Upper lobe of left lung (tissue), 6 donors: Measurements from ENCODE around the gene DOCK10. TPM values are rescaled to one million over a fixed set of nuclear protein-coding genes. Genes with fewer than 3 reads are reported as not detected.

Source experiments
- ATAC-seq, 2 donors: fragments of 200-7000 bp; cut with Tn5 transposase; one replicate each; pipeline ENCODE4 v1.9.1; 2022; ENCODE audit warnings: mild to moderate bottlenecking in 2 of 2, moderate library complexity in 2 of 2; ENCODE audit not compliant: low FRiP score in 2 of 2
- DNase-seq, 2 donors: peaks; one replicate each; pipeline ENCODE4 v3.0.0-alpha.2; 2019 to 2020
- H3K27ac ChIP-seq, 4 donors: fragments of 200-600 bp; sonication (generic); one replicate each; pipeline ENCODE4 v1.5.1; 2016 to 2019
- H3K27me3 ChIP-seq, 4 donors: fragments of 200-600 bp; sonication (generic); one replicate each; pipeline ENCODE4 v1.5.1; 2017 to 2019
- H3K36me3 ChIP-seq, 4 donors: fragments of 200-600 bp; sonication (generic); one replicate each; pipeline ENCODE4 v1.5.1; 2016 to 2019
- H3K4me1 ChIP-seq, 4 donors: fragments of 200-600 bp; sonication (generic); one replicate each; pipeline ENCODE4 v1.5.1; 2018 to 2019
- H3K4me3 ChIP-seq, 4 donors: fragments of 200-600 bp; sonication (generic); one replicate each; pipeline ENCODE4 v1.5.1; 2017 to 2019; ENCODE audit warnings: mild to moderate bottlenecking in 2 of 4, moderate library complexity in 1 of 4
- H3K9me3 ChIP-seq, 4 donors: fragments of 200-600 bp; sonication (generic); one replicate each; pipeline ENCODE4 v1.5.1; 2018 to 2019
- CTCF ChIP-seq, 6 experiments: fragments of 450-650 bp in 4 of 6; fragments of 200-600 bp in 2 of 6; sonication (generic) in 2 of 6; IDR thresholded peaks; one replicate each; pipeline ENCODE4 v1.5.1; 2016 to 2019; ENCODE audit warnings: antibody characterized with exemption in 6 of 6
- EP300 ChIP-seq, 4 donors: sonication (generic); formaldehyde crosslinking; IDR thresholded peaks; one replicate each; pipeline ENCODE4 v1.5.1; 2017; ENCODE audit warnings: antibody characterized with exemption in 4 of 4, control low read depth in 2 of 4
- POLR2A ChIP-seq, 4 donors: fragments of 450-650 bp; IDR thresholded peaks; one replicate each; pipeline ENCODE4 v1.5.1; 2016 to 2017; ENCODE audit warnings: antibody characterized with exemption in 4 of 4, mild to moderate bottlenecking in 2 of 4
- POLR2AphosphoS5 ChIP-seq, 2 donors: sonication (generic); formaldehyde crosslinking; IDR thresholded peaks; one replicate each; pipeline ENCODE4 v1.5.1; 2017; ENCODE audit warnings: antibody characterized with exemption in 2 of 2
- WGBS, 2 donors: methylation state at CpG; one replicate each; pipeline ENCODE4 v1.1.5; 2017 to 2018; 5-methylcytosine and 5-hydroxymethylcytosine counted together
- total RNA-seq, 6 donors: library from RNA; depleted of rRNA in 4 of 6; stranded (reverse); fragments of >200 nt in 4 of 6; gene quantifications; one replicate each; pipeline versions ENCODE4 v1.1.0 to v1.2.1, GENCODE V29; 2016 to 2021
- donor health status: DM: no; HTN: no; CAD: no; lungs with moderate emphysema.
- donor health status: DM: no; HTN: yes; CAD: no; lungs with severe emphysema.

DOCK10 gene
- total RNA-seq, 6 donors from 2014 or later, result 17.6 to 127 (median 39.9) TPM

DNA sequence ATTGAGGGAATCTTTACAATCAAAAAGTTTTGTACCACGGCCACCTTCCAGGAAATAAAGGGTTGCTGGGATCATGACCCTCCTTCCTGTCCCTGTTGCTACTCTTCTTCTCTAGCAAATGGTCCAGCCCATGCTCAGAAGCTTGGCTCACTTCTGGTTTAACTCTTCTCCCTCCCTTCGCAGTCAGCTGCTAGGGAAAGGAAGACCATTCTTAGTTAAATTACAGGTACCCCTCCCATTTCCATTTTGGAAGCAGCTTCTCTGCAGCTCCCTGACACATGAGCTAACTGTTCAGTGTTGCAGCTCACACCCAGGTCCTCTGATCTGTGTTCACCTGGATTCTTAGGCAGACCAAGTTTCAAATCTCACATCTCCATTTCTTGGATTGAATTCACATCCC is 100.3 kb downstream of the DOCK10 start:
- no peaks in the 10 kb centered on the region for H3K27me3 ChIP-seq
- DNase-seq (no peak), ATAC-seq (no peak)
- 75 to 80% methylated on average over 2 of the region's 2 CpGs for WGBS, 2 donors
- no peak overlapping the region for H3K27ac ChIP-seq
- peaks cover 0 to 4% (median 0%) of the 10 kb centered on the region in 4 donors for H3K4me1 ChIP-seq
- no peaks in the 10 kb centered on the region for H3K9me3 ChIP-seq
- H3K36me3 ChIP-seq, result no peaks in the 10 kb centered on the region
- no peak for TF ChIP-seq POLR2A (IDR thresholded peaks at IDR 0.05)
- TF ChIP-seq CTCF (IDR thresholded peaks at IDR 0.05), result no peak
- no peak for TF ChIP-seq EP300 (IDR thresholded peaks at IDR 0.05)
- H3K4me3 ChIP-seq, result no peak overlapping the region

DNA sequence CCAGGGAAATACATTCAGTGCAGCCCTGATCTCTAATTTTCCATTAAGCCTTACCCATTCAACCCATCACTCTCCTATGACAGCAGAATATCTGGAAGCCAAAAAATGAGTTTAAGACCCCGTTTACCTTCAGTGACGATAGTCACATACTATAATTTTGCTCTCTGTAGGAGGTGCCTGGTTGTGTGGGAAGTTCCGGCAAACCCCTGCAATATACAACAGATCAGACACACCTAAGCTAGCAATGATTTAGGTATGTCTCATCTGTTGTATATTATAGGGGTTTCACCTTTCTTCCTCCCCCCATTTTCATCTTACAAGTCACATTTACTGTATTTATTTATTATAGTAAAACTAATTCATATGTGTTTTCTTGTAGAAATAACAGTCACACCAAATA is 101.7 kb downstream of the DOCK10 start:
- no peak overlapping the region for H3K27ac ChIP-seq
- WGBS, 2 donors, result 94 to 100% methylated on average over 3 of the region's 3 CpGs
- no peaks in the 10 kb centered on the region for H3K9me3 ChIP-seq
- H3K27me3 ChIP-seq, result no peaks in the 10 kb centered on the region
- ATAC-seq (no peak), DNase-seq (no peak)
- peaks cover 0 to 4% (median 0%) of the 10 kb centered on the region in 4 donors for H3K4me1 ChIP-seq
- H3K36me3 ChIP-seq, result no peaks in the 10 kb centered on the region
- H3K4me3 ChIP-seq, result no peak overlapping the region
- TF ChIP-seq CTCF (IDR thresholded peaks at IDR 0.05) (no peak), EP300 (IDR thresholded peaks at IDR 0.05) (no peak), POLR2AphosphoS5 (IDR thresholded peaks at IDR 0.05) (no peak), POLR2A (IDR thresholded peaks at IDR 0.05) (no peak)

- no peak for ATAC-seq
- no peak for DNase-seq
- WGBS, 2 donors, result 32 to 45% methylated on average over 6 of the region's 6 CpGs
- no peak for TF ChIP-seq POLR2A (IDR thresholded peaks at IDR 0.05)
- no peak for TF ChIP-seq POLR2AphosphoS5 (IDR thresholded peaks at IDR 0.05)
- no peak for TF ChIP-seq EP300 (IDR thresholded peaks at IDR 0.05)
- no peak for TF ChIP-seq CTCF (IDR thresholded peaks at IDR 0.05)
- no peaks in the 10 kb centered on the region for H3K27me3 ChIP-seq
- peaks cover 0 to 4% (median 0%) of the 10 kb centered on the region in 4 donors for H3K4me1 ChIP-seq
- H3K4me3 ChIP-seq, result no peak overlapping the region
- no peaks in the 10 kb centered on the region for H3K36me3 ChIP-seq
- no peaks in the 10 kb centered on the region for H3K9me3 ChIP-seq
- H3K27ac ChIP-seq, result peak overlapping the region in 1 of 4 donors; percentile 4
Observed at GRCh38 chr2:224938651-224939182, 103.6 kb downstream of the DOCK10 start.

- peak overlapping the region in 1 of 4 donors; percentile 4 for H3K27ac ChIP-seq
- H3K36me3 ChIP-seq, result no peaks in the 10 kb centered on the region
- no peak overlapping the region for H3K4me3 ChIP-seq
- peaks cover 0 to 4% (median 0%) of the 10 kb centered on the region in 4 donors for H3K4me1 ChIP-seq
- H3K27me3 ChIP-seq, result no peaks in the 10 kb centered on the region
- no peak for ATAC-seq
- H3K9me3 ChIP-seq, result no peaks in the 10 kb centered on the region
- no peak for TF ChIP-seq CTCF (IDR thresholded peaks at IDR 0.05)
- no peak for TF ChIP-seq POLR2AphosphoS5 (IDR thresholded peaks at IDR 0.05)
- no peak for TF ChIP-seq EP300 (IDR thresholded peaks at IDR 0.05)
- no peak for TF ChIP-seq POLR2A (IDR thresholded peaks at IDR 0.05)
- WGBS, 2 donors, result 58 to 59% methylated on average over 5 of the region's 5 CpGs
- no peak for DNase-seq
Observed at GRCh38 chr2:224937887-224938286, 104.4 kb downstream of the DOCK10 start.

- no peak for TF ChIP-seq EP300 (IDR thresholded peaks at IDR 0.05)
- no peak for TF ChIP-seq POLR2A (IDR thresholded peaks at IDR 0.05)
- TF ChIP-seq CTCF (IDR thresholded peaks at IDR 0.05), result no peak
- TF ChIP-seq POLR2AphosphoS5 (IDR thresholded peaks at IDR 0.05), result no peak
- Histone ChIP-seq H3K27ac (no peak overlapping the region), H3K27me3 (no peaks in the 10 kb centered on the region), H3K4me1 (peaks cover 0 to 7% (median 4%) of the 10 kb centered on the region in 4 donors), H3K9me3 (no peaks in the 10 kb centered on the region), H3K36me3 (no peaks in the 10 kb centered on the region), H3K4me3 (no peak overlapping the region)
- no peak for DNase-seq
- no peak for ATAC-seq
- WGBS, 2 donors, result 76 to 80% methylated on average over 5 of the region's 5 CpGs
Observed at GRCh38 chr2:224934526-224935188, 107.6 kb downstream of the DOCK10 start.
